Activated naive CD8-positive, alpha-beta T cell treated with anti-CD3 and anti-CD28 coated beads, Interleukin-2, amount 50 U/mL, for 16 hours (primary cell): ENCODE data around the gene COL24A1.
"Not testable (repeated sequence)": the region's sequence is repeated elsewhere in the genome, so short reads cannot be mapped to it uniquely, and the experiment has no call there.

ENCODE experiments used
- DNase-seq: peaks from one replicate; pipeline ENCODE4 v3.0.0-alpha.2; 2020; ENCODE audit warnings: low read depth, low spot score

Gene COL24A1

DNA sequence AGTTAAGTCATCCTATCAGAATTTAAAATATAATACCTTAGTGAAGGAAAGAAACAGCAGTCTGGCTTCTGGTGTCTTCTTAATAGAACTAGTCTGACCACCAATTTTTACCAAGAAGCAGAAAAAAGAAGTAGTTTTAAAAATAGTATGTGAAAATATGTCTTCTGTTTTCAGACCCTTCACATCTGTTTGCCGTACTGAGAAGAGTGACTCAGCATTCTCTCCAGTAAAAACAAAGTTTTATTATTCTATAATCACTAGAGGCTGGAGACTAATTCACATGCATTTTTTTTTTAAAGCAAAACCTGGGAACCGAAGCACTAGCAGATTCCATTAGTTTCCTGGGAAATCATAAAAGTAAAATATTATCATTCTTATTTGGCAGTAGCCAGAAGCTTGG lies 163.8 kb downstream of the COL24A1 start:
- no peak for DNase-seq

DNA sequence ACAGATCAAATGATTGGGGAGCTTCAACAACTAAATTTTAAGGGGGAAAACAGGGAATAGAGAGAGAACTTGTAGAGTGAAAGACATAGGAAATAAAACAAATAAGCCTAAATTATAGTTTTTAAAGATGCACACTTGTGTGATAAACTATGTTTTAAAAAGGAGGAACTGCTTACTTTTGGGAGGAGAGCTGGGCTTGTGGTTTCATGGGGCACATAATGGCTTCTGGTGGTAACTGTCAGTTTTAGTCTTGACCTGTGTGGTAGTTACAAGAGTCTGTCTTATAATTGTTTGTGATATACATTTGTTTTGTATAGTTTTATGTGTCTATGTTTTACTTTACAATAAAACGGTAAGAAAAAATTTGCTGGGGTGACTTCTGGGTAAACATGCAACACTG lies 165.3 kb downstream of the COL24A1 start:
- no peak for DNase-seq

DNA sequence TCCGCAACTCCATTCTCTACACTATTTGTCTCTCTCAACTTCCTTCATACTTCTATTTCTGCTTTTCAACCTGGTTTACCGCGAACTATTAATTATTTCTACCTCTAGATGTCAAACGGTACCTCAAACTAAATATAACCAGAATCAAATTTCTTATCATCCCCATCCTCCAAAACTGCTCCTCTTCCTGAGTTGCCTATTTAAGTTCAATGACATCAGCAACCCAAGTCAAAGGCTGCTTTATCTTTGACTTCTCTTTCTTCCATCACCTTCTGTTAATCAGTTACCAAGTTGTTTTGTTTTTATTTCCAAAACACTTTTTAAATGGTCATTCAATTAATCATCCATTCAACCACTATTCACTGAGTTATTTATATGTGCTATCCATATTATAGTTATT lies 171.9 kb downstream of the COL24A1 start:
- no peak for DNase-seq

DNA sequence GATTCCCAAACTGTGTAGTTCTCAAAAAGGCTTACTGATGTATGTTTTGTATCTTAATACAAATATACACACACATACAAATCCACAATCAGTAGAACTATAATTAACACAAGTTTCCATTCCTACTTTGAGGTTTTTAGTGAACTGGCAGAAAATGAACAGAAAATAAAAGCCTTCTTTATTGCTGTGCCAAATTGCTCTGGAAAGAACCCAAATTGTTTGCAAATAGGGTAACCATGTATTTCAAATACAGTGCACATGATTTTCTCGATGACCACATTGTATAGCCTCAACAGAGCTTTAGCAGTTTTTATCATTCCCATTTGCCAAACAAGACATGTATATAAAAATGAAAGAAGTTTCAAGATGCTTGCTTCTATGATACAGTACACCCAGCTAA lies 173.3 kb downstream of the COL24A1 start:
- DNase-seq = no peak

DNA sequence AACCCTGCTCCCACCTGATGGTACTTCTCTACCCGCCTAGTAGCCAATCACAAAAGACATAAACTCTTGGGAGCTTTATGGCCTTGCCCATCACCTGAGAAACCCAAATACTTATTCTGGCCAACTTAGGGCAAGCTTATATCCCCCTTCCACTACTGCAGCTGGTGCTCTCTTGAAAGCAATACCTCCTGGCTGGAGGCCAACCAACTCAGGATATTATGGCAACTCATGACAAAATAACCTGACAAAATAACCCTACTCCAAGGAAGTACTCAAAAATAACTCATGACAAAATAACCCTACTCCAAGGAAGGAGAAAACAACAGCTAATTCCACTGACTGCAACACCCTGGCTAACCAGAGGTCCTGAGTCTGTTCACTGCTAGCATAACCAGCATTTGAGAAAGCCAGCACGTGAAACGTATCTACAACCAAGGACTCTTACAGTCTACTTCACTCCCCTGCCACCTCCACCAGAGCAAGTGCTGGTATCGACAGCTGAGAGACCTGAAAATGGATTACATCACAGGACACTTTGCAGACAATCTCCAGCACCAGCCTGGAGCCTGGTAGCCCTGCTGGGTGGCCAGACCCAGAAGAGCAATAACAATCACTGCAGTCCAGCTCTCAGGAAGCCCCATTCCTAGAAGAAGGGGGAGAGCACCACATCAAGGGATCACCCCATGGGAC lies 179.9 kb downstream of the COL24A1 start:
- no peak for DNase-seq

DNA sequence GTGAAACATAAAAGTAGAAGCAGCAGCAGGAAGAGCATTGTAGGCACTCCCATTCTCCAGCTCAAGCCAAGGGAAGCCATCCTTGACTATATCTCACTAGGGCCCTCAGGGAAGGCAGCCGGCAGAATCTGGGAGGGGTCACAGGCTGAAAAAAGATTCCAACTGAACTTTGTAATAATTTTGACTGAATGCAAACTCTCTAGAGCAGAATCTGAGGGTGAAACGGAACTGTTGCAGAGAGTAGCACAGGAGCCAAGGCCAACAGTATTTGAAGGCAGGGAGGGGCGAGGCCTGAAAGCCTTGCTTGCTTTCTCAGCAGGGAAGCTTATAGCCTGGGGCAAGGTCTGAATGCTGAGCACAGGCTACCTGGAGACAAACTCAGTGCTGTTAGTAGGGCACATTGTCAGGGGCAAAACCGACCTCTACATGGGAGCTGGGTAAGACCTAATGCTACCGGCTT lies 180.6 kb downstream of the COL24A1 start:
- DNase-seq = no peak

DNA sequence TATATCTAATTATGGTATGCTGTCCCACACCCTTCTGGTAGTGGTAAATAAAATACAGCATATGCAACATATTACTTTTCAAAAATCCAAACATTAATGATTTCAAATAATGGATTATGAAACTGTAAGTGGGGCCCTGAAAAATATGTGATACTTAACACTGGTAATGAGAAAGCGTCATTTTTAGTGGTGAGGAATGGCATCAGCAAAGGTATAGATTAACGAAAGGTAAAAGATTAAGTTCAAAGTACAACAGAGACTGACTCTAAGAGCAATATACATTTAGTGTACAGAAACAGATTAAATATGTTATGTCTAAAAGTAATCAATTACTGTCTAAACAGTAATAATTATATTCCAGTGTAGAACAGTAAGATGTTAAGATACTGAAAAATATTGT lies 194.1 kb downstream of the COL24A1 start:
- DNase-seq = no peak

DNA sequence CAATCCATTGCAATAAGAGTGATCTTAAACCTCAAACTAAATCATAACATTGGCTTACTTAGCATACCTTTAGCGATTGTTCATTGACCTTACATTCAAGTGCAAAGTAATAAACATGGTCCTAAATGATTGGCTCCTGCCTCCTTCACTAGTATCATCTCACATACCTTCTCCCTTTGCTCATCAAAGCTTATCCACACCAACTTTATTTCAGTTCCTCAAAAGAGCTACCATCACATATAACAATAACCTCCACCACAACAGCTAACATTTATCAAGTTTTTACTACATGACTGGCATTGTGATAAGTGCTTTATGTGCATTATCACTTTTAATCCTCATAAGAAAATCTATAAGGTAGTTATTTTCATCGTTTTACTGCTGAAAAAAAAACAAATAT lies 198.8 kb downstream of the COL24A1 start:
- no peak for DNase-seq

DNA sequence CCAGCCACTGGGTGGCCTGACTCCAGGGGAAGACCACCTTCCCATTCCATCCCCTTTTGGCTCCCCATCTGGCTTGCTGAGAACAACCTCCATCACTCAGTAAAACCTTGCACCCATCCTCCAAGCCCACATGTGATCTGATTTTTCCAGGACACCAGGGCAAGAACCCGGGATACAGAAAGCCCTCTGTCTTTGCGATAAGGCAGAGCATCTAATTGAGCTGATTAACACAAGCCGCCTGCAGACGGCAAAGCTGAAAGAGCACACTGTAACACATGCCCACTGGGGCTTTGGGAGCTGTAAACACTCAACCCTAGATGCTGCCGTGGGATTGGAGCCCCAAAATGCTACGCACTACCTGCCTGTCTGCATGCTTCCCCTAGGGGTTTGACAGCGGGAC lies 201.4 kb downstream of the COL24A1 start:
- DNase-seq = not testable (repeated sequence)

DNA sequence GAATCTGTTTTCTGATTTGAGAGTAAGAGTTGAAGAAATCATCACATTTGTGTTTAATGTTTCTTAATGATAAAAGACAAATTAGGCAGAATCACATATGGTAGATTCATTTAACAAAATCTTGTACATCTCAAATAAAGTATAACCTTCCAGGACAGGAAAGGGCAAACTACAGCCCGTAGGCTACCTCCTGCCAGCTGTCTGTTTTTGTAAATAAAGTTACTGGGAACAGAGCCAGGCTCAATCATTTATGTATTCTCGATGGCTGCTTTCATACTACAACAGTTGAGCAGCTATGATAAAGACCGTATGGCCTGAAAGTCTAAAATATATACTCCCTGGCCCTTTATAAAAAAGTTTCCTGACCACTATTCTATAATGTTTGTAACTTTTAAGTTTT lies 204.1 kb downstream of the COL24A1 start:
- no peak for DNase-seq

DNA sequence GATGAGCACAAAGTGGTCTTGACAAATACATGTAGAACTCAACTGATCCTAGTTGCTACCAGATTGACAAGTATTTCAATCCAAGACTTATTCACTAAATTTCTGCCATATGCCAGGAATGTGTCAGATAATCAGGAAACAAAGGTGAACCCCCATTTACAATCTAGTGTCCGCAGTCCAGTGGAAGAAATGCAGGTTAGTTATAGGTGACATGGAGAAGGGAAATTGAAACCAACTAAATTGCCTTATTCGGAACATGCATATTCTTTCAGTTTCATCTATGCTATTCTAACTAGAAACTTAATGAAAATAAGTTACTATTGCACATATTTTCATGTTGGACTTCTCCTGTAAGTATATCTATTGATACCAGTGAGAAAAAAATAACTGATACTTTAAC lies 209.4 kb downstream of the COL24A1 start:
- DNase-seq = no peak

DNA sequence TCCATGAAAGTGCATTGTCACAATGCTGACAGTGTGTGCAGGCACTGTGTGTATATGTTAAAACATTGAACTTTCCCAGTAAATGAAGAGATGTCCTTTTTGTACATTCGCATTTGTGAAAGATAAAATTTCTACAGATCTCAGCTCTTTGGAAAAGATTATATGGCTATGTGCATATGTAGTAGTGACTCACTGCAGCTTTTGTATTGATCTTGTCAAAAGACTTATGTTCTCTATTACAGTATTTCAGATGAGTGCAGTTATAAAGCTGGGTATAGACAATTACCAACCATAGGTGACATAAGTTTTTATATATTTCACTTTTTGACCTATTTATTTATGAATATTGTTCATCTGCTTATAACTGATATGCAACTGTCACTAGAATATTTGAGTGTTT lies 212.6 kb downstream of the COL24A1 start:
- no peak for DNase-seq

DNA sequence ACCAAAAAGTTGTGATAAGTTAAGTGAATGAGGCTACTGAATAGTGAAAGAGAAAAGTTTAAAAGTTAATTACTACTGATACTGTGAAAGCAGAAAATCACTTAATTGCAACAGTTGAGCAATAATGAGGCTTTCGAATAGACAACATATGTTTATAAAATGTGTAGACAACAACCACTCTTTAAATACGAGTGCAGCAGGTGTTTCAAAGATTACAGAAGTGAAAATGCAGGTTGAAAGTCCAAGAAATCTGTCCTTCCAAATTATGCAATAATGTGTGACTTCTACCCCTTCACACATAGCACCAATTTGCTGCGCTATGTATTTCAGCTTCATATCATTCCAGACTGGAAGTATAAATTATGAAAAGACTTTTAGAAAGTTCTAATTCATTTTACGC lies 213.0 kb downstream of the COL24A1 start:
- no peak for DNase-seq

DNA sequence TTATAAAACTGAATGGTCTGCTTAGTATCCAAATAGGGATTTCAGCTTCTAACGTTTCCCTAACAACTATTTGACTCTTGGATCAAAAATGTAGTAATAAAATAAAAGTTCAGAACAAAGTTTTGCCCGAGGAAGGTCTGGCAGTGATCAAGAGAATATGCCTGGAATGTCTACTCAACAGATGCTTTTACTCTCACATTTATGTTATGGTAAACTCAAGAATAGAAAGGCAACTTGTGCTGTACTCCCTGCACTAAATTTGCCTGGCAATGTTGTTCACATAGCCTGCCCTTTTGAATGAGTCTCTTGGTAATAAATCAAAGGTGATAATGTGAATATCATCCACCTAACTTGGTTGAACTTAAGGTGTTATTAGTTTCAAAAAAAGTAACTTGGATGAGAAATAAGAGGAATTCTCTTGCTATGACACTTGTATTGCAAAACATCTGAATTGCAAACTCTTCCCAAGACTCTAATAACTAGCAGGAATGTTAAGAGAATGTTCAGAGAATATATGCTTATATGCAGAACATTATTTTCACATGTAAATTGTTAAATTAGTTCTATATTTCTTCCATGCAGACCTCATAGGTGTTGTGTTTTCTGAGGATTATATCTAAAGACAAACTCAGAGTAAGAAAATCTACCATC lies 215.8 kb downstream of the COL24A1 start:
- DNase-seq = no peak

DNA sequence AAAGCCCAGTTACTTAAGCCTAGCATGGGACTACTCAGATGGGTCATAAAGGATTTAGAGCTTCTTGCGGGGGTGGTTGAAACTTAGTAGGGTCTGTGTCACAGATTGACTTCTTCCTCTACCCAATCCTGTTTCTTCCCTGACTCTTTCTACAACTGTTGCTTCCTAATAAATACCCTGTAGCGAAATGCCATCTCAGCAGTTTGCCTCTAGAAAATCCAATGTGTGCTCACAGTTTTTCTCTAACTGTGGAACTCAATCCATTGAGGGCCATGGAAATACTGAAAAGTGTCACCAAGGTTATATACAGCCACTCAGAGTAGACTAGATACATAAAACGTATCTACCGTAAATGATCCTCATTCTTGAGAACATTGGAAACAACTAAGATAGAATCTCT lies 217.7 kb downstream of the COL24A1 start:
- DNase-seq = no peak

DNA sequence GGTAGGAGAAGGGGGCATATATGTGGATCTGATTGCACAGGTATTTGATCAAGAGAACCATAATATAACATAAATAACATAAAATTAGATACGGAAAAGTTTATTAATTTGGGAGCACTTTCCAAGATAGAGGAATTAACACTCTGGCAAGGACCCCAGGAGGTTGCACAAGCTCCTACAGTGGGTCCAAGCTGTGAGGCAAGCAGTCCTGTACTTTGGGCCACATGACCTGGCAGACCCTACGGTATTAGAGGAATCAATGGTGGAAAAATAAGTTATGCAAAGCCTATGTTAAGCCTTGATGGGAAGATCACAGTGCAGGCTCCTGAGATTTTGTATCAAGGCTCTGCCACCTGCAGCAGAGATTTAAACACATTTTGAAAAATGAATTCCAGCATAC lies 220.1 kb downstream of the COL24A1 start:
- no peak for DNase-seq

DNA sequence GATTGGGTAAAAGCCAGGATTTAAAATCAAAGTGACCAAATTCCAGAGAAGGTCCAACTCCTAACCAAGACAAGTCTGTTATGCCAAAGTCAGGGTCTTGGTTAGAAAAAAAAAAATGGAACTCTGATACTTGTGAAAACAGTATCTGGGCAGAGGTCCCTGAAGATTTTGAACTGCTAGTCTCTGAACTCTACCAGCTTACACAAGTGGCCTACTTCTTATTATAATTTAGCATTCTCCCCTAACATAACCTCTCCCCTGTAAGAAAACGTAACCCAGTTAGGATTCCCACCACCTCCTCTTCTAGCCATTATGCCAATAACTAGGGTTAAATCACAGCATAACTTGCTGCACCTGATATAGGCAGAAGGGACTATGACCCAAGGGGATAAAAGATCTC lies 220.5 kb downstream of the COL24A1 start:
- DNase-seq = no peak

DNA sequence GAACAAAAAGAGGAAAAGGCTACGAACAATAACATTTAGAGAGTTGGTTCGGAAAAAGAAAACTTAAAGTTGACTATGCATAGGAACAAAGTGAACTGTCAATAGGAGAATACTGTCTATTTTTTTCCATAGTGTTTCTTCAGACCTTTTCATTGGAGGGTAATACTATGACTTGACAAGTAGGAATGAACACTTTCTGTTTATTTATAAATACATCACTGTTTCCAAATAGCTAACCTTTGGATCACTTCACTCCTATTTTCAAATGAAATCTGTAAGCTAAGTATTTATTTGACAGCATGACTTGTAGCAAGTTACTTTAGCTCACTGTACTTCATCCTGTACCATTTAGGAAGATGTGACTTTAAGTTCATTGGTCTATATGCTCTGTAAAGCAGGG lies 221.3 kb downstream of the COL24A1 start:
- DNase-seq = no peak

DNA sequence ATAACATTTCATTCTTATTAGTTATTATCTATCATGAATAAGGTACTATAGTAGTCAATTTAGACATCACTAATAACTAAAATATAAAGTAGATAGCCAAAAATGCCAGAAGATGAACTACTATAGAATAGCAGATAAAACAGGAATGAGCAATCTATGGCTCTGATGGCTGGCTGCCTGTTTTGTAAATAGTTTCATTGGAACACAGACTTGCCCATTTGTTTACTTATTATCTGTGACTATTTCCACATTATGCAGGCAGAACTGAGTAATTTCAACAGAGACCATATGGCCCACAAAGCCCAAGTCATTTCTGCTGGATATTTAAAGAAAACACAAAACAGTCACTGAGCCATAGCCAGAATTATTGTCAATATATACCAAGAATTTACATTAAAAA lies 222.1 kb downstream of the COL24A1 start:
- DNase-seq = no peak

DNA sequence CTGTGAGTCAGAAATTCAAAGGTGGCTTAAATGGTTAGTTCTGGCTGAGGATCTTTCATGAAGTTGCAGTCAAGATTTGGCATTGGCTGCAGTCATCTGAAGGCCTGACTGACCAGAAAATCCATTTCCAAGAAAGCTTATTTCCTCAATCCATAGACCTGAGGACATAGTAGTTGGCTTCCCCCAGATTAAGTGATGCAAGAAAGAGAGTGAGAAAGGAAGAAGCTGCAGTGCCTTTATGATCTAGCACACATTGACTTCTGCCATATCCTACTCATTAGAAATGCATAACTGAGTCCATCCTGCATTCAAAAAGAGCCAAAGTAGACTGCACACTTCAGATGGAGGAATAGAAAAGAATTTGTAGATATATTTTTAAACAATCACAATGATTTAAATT lies 222.6 kb downstream of the COL24A1 start:
- no peak for DNase-seq

DNA sequence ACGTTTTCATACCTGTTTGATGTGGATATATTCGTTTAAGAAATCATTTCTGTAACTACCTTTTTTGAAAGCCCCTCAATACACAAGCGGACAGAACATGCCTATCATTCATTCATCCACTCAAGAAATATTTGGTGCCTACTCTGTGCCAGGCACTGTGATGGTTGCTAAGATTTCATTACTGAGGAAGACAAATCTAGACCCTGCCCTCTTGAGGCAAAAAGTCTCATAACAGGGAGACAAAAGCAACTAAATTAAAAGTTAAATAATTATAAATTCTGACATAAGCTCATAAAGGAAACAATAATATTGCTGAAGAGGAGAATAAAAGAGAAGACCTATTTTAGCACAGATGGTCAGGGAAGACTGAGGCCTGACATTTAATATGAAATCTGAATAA lies 244.8 kb downstream of the COL24A1 start:
- DNase-seq = no peak

DNA sequence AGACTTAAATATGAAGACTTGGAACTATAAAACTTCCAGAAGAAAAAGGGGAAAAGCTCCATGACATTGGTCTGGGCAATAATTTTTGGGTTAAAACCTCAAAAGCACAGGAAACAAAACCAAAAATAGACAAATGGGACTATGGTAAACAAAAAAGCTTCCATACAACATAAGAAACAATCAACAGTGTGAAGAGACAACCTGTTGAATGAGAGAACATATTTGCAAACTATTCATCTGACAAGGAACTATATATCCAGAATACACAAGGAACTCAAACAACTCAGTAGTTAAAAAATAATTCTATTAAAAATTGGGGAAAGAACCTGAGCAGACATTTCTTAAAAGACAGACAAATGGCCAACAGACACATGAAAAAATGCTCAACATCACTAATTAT lies 255.7 kb downstream of the COL24A1 start:
- no peak for DNase-seq

DNA sequence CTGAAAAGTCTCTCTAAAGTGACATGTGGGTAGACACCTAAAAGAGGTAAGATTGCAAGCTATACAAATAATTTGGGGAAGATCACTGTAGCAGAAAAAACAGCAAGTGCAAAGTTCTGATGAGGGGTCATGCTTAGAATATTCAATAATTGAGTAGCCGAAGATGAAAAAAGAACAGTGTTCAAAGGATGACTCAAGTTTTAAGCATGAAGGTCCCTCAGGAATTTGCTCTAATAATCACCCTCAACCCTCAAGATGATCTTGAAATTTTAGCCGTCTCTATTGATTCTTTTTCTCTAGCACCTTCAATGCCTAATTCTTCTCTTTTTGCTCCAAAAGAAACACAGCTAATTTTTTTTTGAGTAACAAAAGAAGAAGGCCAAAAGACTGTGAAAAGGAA lies 257.7 kb downstream of the COL24A1 start:
- no peak for DNase-seq

DNA sequence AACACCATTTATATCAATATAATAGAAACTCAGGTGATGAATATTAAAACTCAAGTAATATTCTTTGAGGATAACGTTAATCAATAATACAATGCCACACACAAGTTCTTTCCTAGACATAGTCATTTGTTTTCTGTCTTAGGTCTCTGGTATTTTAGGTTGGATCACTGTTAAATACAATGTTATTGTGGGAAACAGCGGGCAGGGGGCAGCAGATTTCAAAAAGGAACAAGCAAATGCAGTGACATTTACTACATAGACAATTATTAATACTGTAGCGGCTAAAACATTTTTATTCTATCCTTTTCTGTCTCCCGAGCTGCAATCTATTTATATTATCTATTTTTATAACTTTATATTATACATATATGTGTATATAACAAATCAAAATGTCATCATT lies 261.9 kb downstream of the COL24A1 start:
- no peak for DNase-seq
